ENCODE measurements around the gene ZNF366.

Gene ZNF366

DNA sequence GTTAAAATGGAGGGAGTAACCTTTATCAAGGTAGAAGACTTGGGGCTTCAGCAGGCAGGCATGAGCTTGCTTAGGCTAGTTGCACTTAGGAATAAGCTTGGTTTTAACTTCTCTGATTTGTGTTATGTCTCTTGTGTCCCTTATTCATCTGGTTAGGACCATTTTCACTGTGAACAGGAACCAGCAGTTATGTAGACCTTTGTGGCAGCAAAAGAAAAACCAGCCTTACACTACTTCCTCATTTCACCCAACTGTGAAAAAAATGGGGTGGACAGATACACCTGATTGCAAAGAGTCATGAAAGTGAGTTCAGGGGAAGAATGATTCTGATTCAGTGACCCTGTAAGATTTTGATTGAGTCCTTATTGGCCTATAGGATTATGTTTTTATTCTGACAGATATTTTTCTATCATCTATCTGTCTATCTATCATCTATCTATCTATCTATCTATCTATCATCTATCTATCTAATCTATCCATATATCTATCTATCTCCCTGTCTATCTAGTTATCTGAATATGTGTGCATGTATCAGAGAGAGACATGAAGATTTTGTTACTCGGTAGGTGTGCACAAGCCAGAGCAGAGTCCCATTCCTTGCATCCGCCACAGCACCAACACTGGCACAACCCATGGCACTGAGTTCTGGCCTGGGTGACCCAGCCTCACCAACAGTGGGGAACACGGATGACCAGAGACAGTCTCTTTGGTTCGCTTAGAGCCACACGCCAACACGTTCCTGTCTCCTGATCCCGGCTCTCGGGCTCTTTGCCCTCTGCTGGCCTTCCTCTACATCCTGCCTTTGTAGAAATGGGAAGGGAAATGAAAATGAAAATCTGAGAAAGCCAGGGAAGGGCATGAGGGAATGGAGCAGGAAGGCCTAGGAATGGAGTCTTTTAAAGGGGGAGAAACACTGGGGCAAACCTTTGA is 1.3 kb upstream of the ZNF366 start:
- no peaks in the 10 kb centered on the region for H3K36me3 Mint-ChIP-seq
- ATAC-seq: no peak
- no peak for DNase-seq (ENCODE audit: low spot score in 2 of 2)
- no peaks in the 10 kb centered on the region for H3K4me1 Mint-ChIP-seq
- no peak overlapping the region for H3K27ac Mint-ChIP-seq
- H3K9me3 Mint-ChIP-seq: no peaks in the 10 kb centered on the region
- no peak overlapping the region for H3K4me3 Mint-ChIP-seq

DNA sequence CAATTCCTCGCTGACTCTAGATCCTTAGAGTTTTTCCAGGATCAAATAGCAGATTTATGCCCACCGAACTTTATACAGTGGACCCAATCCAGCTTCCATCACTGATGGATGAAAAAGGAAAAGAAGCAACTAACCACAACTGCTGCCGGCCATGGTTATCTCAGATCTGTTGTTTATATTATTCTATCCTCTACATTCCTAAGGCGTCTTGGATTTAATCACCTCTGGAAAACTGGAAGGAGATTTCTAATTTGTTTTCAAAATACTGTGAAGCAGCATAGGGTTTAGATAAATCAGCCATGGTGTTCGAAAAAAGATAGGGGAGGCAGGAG is 663 bp upstream of the ZNF366 start:
- Mint-ChIP-seq H3K4me1 (no peaks in the 10 kb centered on the region), H3K9me3 (no peaks in the 10 kb centered on the region), H3K36me3 (no peaks in the 10 kb centered on the region), H3K27ac (no peak overlapping the region), H3K4me3 (no peak overlapping the region)
- ATAC-seq: no peak
- DNase-seq (ENCODE audit: low spot score in 2 of 2): no peak

DNA sequence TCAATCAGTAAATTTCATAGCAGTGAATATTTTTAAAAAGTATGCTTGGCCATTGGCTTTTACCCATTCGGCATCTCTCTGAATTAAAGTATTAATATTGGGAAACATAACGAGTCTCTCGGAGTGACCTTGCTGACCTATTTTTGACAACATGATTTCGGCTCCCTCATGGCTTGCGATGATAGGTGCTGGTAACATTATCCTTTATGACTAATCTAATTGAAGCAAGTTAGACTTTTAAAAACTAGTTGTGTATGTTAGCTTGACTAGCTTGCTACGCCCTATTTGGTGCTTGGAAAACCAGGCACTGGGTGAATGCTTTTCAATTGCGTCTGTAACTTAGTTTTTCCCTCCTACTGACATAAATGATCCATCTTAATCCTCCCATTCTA is 1.1 kb downstream of the ZNF366 start:
- no peak overlapping the region for H3K4me3 Mint-ChIP-seq
- H3K9me3 Mint-ChIP-seq: no peaks in the 10 kb centered on the region
- H3K36me3 Mint-ChIP-seq: no peaks in the 10 kb centered on the region
- H3K4me1 Mint-ChIP-seq: no peaks in the 10 kb centered on the region
- ATAC-seq (no peak), DNase-seq (ENCODE audit: low spot score in 2 of 2) (no peak)
- no peak overlapping the region for H3K27ac Mint-ChIP-seq

DNA sequence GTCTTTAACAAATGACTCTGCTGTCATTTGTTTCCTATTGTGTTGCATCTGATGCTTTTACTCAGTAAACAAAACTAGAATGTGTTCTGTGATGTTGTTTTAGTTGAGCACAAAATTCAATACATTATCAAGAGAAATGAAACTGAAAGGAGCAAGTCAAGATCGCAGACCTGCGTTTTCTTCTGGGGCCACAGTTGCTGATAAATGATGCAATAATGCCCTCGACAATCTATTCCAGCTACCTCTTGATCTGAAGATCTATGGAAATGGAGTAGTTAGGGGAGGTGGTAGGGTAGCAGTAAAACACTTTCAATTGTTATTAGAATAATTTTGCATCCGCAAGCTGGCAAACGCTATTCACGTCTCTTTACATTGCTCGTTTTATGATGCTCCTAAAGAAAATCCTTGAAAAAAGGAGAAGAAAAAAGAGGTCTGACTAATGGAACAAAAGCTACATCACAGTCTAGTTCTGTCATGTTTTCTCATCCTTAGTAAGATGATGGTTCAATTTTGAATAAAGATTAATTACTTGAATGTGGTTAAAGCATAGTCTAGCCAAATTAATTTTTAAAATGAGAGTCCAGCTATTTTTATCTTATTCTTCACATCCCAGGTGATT is 1.6 kb downstream of the ZNF366 start:
- Mint-ChIP-seq H3K36me3 (no peaks in the 10 kb centered on the region), H3K4me1 (no peaks in the 10 kb centered on the region), H3K4me3 (no peak overlapping the region), H3K27ac (no peak overlapping the region), H3K9me3 (no peaks in the 10 kb centered on the region)
- ATAC-seq (no peak), DNase-seq (ENCODE audit: low spot score in 2 of 2) (no peak)

DNA sequence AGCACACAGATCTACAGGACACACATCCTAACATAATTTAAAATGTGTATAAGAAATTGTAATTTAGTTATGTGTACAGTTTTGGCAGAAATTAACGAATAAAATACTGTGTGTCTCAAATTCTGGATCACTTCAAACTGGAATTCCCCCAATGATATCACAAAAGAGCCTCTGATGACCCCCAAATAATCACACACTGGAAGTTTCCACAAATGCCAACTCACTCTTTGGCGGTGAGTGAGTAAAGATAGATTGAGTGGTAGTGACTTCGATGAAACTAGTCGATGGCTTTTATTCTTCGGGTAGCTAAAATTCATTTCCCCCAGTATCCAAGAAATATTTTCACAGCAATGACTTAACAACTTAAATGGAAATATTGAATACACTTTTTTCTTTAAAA is 2.2 kb downstream of the ZNF366 start:
- Mint-ChIP-seq H3K27ac (no peak overlapping the region), H3K4me1 (no peaks in the 10 kb centered on the region), H3K9me3 (no peaks in the 10 kb centered on the region), H3K4me3 (no peak overlapping the region), H3K36me3 (no peaks in the 10 kb centered on the region)
- DNase-seq (ENCODE audit: low spot score in 2 of 2): no peak
- no peak for ATAC-seq

DNA sequence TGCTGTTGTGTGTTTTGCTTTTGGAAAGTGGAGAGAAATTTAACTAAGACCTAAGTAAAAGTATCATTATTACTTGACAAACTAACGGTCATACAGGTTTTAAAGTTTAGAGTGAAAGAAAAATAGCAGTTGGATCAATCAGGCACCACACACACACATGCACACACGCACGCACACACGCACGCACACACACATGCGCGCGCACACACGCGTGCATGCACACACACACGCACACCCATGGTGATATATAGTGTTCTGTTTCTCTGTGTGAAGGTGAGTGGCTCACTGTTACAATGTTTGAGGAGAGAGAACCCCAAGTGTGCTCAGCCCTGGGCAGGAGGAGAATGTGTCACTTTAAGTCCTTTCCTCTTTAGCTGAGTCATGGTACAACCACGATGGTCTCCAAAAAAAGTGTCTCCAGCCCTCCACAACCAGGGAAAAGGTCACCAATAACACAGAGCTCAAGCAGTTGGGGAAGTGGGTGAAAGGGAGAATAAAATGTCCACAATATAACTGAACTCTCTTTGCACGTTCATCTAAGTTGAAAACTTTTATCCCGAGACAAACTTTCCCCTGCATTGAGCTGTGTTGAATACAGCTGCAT is 3.2 kb downstream of the ZNF366 start:
- no peak for ATAC-seq
- no peak overlapping the region for H3K4me3 Mint-ChIP-seq
- H3K27ac Mint-ChIP-seq: no peak overlapping the region
- no peak for DNase-seq (ENCODE audit: low spot score in 2 of 2)
- H3K36me3 Mint-ChIP-seq: no peaks in the 10 kb centered on the region
- H3K9me3 Mint-ChIP-seq: no peaks in the 10 kb centered on the region
- no peaks in the 10 kb centered on the region for H3K4me1 Mint-ChIP-seq

DNA sequence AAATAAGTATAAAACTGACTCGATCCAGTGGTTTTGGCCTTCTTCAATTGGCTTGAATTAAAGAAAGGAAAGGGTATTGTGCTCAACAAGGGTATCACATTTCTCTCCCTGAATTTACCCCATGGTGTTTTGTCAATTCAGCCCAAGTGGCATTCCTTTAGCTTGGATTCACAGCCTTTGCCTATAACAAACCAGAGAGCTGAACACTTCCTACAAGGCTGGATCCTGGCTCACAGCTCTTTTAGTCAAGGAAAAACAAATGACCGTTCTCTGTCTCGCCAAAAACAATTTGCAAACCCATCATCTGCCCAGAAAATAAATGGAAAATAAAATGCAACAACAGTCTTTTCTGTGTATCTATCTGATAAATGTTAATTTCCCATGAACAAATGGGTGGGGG is 5.7 kb downstream of the ZNF366 start:
- DNase-seq (ENCODE audit: low spot score in 2 of 2) (no peak), ATAC-seq (no peak)
- Mint-ChIP-seq H3K4me3 (no peak overlapping the region), H3K9me3 (no peaks in the 10 kb centered on the region), H3K4me1 (no peaks in the 10 kb centered on the region), H3K27ac (no peak overlapping the region), H3K36me3 (no peaks in the 10 kb centered on the region)

DNA sequence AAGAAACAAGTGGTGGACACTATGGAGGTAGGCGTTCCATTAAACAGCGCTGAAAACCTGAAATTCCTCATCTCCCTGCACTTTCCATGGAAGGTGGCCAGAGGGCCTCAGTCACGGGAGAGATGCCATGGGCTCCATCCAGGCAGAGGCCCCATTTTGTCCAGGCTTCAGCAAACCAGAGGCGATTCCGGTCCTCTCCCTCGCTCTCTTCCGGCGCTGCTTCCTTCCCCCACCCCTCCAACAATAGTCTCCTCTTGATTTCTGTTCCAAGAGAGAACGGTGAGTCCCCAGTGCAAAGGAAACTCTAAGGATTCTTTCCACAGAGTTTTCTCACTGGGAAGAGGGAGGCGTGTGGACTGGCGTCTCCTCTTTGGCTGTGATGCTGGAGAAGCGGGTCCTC is 7.5 kb downstream of the ZNF366 start:
- Mint-ChIP-seq H3K4me3 (no peak overlapping the region), H3K27ac (no peak overlapping the region), H3K4me1 (no peaks in the 10 kb centered on the region), H3K36me3 (no peaks in the 10 kb centered on the region), H3K9me3 (no peaks in the 10 kb centered on the region)
- DNase-seq (ENCODE audit: low spot score in 2 of 2): no peak
- ATAC-seq: no peak

DNA sequence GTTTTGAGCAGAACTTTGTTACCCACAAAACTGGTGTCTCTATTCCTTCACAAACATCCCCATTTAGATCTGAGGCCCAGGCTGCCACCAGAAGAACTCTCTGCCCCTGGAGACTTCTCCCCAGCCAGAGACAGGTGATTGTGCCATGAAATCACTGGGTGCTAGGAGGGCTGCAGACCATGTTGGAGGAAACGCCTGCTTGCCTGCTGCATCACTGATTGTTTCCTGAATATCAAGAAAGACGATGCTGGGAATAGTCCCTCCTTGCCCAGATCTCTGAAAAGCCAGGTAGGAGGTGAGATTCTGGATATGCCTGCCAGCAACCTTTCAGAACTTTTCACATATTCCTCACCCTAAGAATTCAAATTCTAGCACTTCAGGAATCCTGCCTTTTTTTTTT is 8.1 kb downstream of the ZNF366 start:
- H3K27ac Mint-ChIP-seq: no peak overlapping the region
- no peak overlapping the region for H3K4me3 Mint-ChIP-seq
- H3K4me1 Mint-ChIP-seq: no peaks in the 10 kb centered on the region
- H3K36me3 Mint-ChIP-seq: no peaks in the 10 kb centered on the region
- DNase-seq (ENCODE audit: low spot score in 2 of 2) (no peak), ATAC-seq (no peak)
- no peaks in the 10 kb centered on the region for H3K9me3 Mint-ChIP-seq

DNA sequence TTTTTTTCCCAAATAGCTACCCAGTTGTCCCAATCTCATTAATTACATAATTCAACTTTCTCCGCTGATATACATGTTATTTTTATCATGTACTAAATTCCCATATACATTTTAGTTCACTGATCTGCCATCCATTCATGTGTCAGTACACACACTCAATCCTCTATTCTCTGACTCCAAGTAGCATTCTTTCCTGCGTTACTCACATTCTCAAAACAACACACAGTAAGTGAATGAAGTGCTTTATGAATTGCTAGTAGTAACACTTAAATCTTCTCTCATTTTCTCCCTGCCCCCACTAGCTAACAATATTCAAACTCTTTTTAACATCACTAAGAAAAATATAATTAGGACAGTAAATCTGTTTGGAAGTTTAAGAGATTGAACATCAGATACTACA is 8.9 kb downstream of the ZNF366 start:
- H3K27ac Mint-ChIP-seq: no peak overlapping the region
- no peaks in the 10 kb centered on the region for H3K36me3 Mint-ChIP-seq
- H3K4me3 Mint-ChIP-seq: no peak overlapping the region
- H3K4me1 Mint-ChIP-seq: no peaks in the 10 kb centered on the region
- ATAC-seq (no peak), DNase-seq (ENCODE audit: low spot score in 2 of 2) (no peak)
- H3K9me3 Mint-ChIP-seq: no peaks in the 10 kb centered on the region

DNA sequence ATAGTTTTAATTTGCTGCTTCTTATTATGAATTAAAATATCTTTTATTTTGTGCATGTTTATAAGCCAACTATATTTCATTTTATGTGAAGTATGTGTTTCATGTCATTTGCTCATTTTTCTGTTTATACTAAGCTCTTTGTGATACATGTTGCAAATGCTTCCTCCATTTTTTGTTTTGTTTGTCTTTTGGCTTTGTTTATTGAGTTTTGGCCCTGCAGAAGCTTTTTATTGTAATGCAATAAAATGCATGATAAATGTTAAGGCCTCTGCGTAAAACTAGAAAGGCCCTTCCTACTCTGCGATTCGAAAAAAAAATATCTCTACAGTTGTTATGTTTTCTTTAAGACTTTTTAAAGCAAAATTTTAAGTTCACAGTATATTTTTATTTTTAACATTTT is 9.4 kb downstream of the ZNF366 start:
- ATAC-seq: no peak
- DNase-seq (ENCODE audit: low spot score in 2 of 2): no peak
- H3K36me3 Mint-ChIP-seq: no peaks in the 10 kb centered on the region
- no peaks in the 10 kb centered on the region for H3K4me1 Mint-ChIP-seq
- no peak overlapping the region for H3K27ac Mint-ChIP-seq
- H3K9me3 Mint-ChIP-seq: no peaks in the 10 kb centered on the region
- H3K4me3 Mint-ChIP-seq: no peak overlapping the region

DNA sequence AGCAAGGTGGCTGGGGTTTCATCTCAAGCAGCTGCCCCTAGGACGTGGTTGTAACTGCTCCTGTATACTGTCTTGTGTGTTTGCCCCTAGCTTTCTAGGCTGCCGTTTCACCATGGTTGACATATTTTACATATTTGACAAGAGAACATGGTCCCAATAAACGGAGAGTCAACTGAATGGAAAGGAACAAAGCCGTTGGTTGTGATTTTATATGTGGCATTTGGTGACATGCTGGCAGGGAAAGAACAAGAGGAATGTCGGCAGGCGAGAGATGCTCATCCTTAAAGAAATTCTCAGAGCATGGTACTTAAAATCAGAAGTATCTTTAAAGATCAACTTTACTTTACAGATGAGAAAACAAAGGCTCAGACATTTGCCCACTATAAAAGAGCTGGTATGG is 11.8 kb downstream of the ZNF366 start:
- H3K4me3 Mint-ChIP-seq: no peak overlapping the region

DNA sequence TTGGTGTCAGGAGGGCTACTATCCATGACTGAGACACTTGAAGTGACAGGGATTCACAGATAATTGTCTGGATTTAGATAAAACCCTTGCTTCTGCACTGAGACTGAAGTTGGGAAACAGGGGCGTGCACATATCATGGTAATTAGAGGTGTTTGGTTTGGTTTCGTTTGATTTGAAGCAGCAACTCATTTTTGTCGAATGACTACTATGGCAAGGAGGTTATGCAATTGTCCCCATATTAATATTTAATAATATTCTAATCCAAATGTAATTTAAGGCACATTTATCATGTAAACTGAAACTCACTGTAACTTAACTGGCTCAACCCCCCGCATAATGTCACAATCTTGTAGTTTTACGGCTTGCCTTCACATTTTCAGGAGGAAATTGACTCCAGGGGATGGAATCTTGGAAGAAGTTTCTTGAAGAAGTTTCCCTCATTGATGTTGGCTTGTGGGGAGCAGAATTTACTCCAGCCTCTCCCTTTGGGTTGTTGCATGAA is 12.5 kb downstream of the ZNF366 start:
- no peaks in the 10 kb centered on the region for H3K9me3 Mint-ChIP-seq
- ATAC-seq: no peak
- no peak overlapping the region for H3K27ac Mint-ChIP-seq
- no peak for DNase-seq (ENCODE audit: low spot score in 2 of 2)
- H3K4me1 Mint-ChIP-seq: no peaks in the 10 kb centered on the region
- H3K4me3 Mint-ChIP-seq: no peak overlapping the region
- H3K36me3 Mint-ChIP-seq: no peaks in the 10 kb centered on the region

More for the DNA sequence above, 11.8 kb downstream of the ZNF366 start:
- ATAC-seq (no peak), DNase-seq (ENCODE audit: low spot score in 2 of 2) (no peak)
- H3K4me1 Mint-ChIP-seq: no peaks in the 10 kb centered on the region
- H3K36me3 Mint-ChIP-seq: no peaks in the 10 kb centered on the region
- H3K27ac Mint-ChIP-seq: no peak overlapping the region
- H3K9me3 Mint-ChIP-seq: no peaks in the 10 kb centered on the region

DNA sequence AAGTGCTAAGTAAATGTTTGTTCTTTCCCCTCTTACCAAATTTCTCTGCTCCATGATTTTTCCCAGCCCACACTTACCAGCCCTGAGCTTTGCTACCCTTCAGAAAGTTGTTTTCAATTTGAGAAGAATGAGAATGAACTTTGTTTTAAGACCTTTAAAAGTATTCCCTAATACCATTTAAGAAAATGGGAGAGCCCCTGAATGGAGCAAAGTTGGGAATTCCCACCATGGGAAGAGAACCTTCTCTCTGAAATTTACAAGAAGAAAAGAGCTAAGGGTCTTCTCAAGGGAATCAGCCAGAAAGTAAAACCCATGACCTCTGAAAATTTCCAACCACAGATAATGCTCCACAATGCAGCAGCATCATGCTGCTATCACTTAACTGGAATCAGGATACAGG is 17.7 kb downstream of the ZNF366 start:
- Mint-ChIP-seq H3K4me3 (no peak overlapping the region), H3K36me3 (no peaks in the 10 kb centered on the region), H3K27ac (no peak overlapping the region), H3K9me3 (no peaks in the 10 kb centered on the region), H3K4me1 (no peaks in the 10 kb centered on the region)
- ATAC-seq: no peak
- DNase-seq (ENCODE audit: low spot score in 2 of 2): no peak

DNA sequence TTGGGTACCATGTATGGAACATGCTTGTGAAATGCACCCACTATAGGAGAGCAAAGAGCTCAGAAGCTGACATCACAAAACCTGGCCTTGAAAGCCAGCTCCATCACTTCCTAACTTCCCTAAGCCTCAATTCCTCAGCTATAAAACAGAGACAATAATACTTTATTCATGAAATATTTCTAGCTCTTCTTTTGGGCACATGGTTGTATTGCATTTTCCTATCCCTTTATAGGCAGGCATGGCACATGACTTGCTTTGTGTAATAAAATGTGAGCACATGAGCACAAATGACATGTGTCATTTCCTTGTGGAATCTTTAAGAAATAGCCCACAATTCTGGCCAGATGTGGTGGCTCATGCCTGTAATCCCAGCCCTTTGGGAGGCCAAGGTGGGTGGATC is 18.5 kb downstream of the ZNF366 start:
- ATAC-seq (no peak), DNase-seq (ENCODE audit: low spot score in 2 of 2) (no peak)
- H3K9me3 Mint-ChIP-seq: no peaks in the 10 kb centered on the region
- H3K27ac Mint-ChIP-seq: no peak overlapping the region
- no peaks in the 10 kb centered on the region for H3K36me3 Mint-ChIP-seq
- no peaks in the 10 kb centered on the region for H3K4me1 Mint-ChIP-seq
- H3K4me3 Mint-ChIP-seq: no peak overlapping the region

DNA sequence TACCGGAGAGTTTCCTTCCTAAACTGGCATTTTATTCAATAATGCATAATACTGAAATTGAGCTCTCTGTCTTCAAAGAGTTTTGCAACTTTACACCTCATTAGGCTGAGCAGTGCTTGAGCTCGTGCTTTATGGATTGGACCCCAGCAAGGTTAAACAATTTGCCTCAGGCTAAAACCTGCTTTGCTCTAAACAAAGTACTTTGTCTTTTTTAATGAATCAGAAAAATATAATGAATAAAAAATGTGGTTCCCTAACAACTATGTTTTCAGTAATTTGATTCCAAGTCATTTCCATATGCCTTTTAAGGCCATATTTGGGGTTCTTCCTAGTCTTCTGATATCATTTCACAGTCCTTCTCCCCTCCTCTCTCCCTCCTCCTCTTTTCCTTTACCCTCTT is 20.0 kb downstream of the ZNF366 start:
- no peak for DNase-seq (ENCODE audit: low spot score in 2 of 2)
- no peak for ATAC-seq
- Mint-ChIP-seq H3K4me1 (no peaks in the 10 kb centered on the region), H3K36me3 (no peaks in the 10 kb centered on the region), H3K27ac (no peak overlapping the region), H3K9me3 (no peaks in the 10 kb centered on the region), H3K4me3 (no peak overlapping the region)
